HCT116 (cell line): Measurements from ENCODE around the gene B3GNT5. TPM values are rescaled to one million over a fixed set of nuclear protein-coding genes. Genes with fewer than 3 reads are reported as not detected.
"Not testable (repeated sequence)": the region's sequence is repeated elsewhere in the genome, so short reads cannot be mapped to it uniquely, and the experiment has no call there.

Source experiments
- ATAC-seq: fragments of 200-7000 bp; cut with Tn5 transposase; 2 replicates; pipeline ENCODE4 v1.9.1; 2020; ENCODE audit warnings: mild to moderate bottlenecking, moderate library complexity
- BruUV-seq: library from RNA; stranded (reverse); fragments of 400-500 nt; replicated peaks from 2 replicates; lab custom pipeline; 2021; lab: Mats Ljungman, UMichigan
- CTCF ChIA-PET: fragments of 300-600 bp; sonication (Branson Sonifier 250); formaldehyde crosslinking; loops from one replicate; lab custom pipeline; 2021; ENCODE audit warnings: antibody characterized with exemption; lab: Charles Lee
- POLR2A ChIA-PET: fragments of 300-600, 350-600 bp; sonication (Branson Sonifier 250); formaldehyde crosslinking; loops from one replicate; lab custom pipeline; 2021; ENCODE audit warnings: antibody characterized with exemption; lab: Charles Lee
- RAD21 ChIA-PET, 2 experiments: fragments of 300-600 bp; sonication (Branson Sonifier 250); formaldehyde crosslinking; loops; one replicate each; lab custom pipeline; 2023; ENCODE audit warnings: low total read pairs in 2 of 2; ENCODE audit not compliant: uncharacterized antibody in 2 of 2, unreplicated experiment in 2 of 2, low non-redundant PET in 1 of 2; lab: Charles Lee
- DNase-seq: peaks from one replicate; pipeline ENCODE4 v3.0.0-alpha.2; 2010; ENCODE audit warnings: low read depth, low spot score
- H2AFZ ChIP-seq: fragments of 200-600 bp; shearing (Covaris generic), sonication (generic); 2 replicates; pipeline ENCODE4 v1.6.1; 2017; ENCODE audit warnings: low read depth, mixed run types, mixed read lengths, antibody characterized with exemption, low read length; ENCODE audit not compliant: poor library complexity, severe bottlenecking
- H3K27ac ChIP-seq: 2 replicates; pipeline ENCODE4 v1.5.1; 2012; ENCODE audit warnings: low read depth, low read length
- H3K27me3 ChIP-seq: fragments of 200-600 bp; sonication (generic); 2 replicates; pipeline ENCODE4 v1.6.1; 2016; ENCODE audit warnings: mixed run types, low read length, mixed read lengths; ENCODE audit not compliant: insufficient read depth
- H3K36me3 ChIP-seq, 2 experiments: fragments of 200-500 bp in 1 of 2; fragments of 200-600 bp in 1 of 2; sonication (Bioruptor generic) in 1 of 2; sonication (generic) in 1 of 2; 2 replicates each; pipeline versions ENCODE4 v1.5.1 to v1.6.1; 2014 to 2016; ENCODE audit warnings: low read length in 2 of 2, inconsistent platforms in 1 of 2, mixed read lengths in 1 of 2, mixed run types in 1 of 2; ENCODE audit not compliant: insufficient read depth in 2 of 2, control insufficient read depth in 1 of 2
- H3K4me1 ChIP-seq, 2 experiments: fragments of 200-600 bp in 1 of 2; sonication (generic) in 1 of 2; 2 replicates each; pipeline versions ENCODE4 v1.5.1 to v1.6.1; 2012 to 2017; ENCODE audit warnings: low read length in 2 of 2, inconsistent platforms in 1 of 2, mild to moderate bottlenecking in 1 of 2, mixed read lengths in 1 of 2, mixed run types in 1 of 2, moderate library complexity in 1 of 2; ENCODE audit not compliant: insufficient read depth in 2 of 2, control insufficient read depth in 1 of 2
- H3K4me2 ChIP-seq: fragments of 200-600 bp; sonication (generic); 2 replicates; pipeline ENCODE4 v1.6.1; 2017; ENCODE audit warnings: mixed run types, low read length, mixed read lengths
- H3K4me3 ChIP-seq, 2 experiments: fragments of 200-600 bp in 1 of 2; sonication (generic) in 1 of 2; replicated peaks in 1 of 2; 2 replicates each; pipeline ENCODE4 v1.5.1; 2011 to 2016; ENCODE audit warnings: low read length in 2 of 2, control low read depth in 1 of 2, low read depth in 1 of 2, mild to moderate bottlenecking in 1 of 2, mixed read lengths in 1 of 2, mixed run types in 1 of 2
- H3K79me2 ChIP-seq: fragments of 200-600 bp; sonication (generic); 2 replicates; pipeline ENCODE4 v1.6.1; 2017; ENCODE audit warnings: mild to moderate bottlenecking, mixed run types, low read length, moderate library complexity, mixed read lengths; ENCODE audit not compliant: insufficient read depth
- H3K9ac ChIP-seq: fragments of 200-600 bp; sonication (generic); 2 replicates; pipeline ENCODE4 v1.6.1; 2016; ENCODE audit warnings: low read length, mixed read lengths
- H3K9me2 ChIP-seq: fragments of 200-600 bp; sonication (generic), shearing (Covaris generic); 2 replicates; pipeline ENCODE4 v1.6.1; 2017; ENCODE audit warnings: mixed run types, mild to moderate bottlenecking, moderate library complexity; ENCODE audit not compliant: insufficient read depth
- H3K9me3 ChIP-seq, 2 experiments: fragments of 200-500 bp in 1 of 2; fragments of 200-600 bp in 1 of 2; sonication (Bioruptor generic) in 1 of 2; sonication (generic) in 1 of 2; 2 replicates each; pipeline ENCODE4 v1.6.1; 2014 to 2017; ENCODE audit warnings: low read length in 2 of 2, mixed read lengths in 2 of 2, inconsistent platforms in 1 of 2, low read depth in 1 of 2, mild to moderate bottlenecking in 1 of 2, mixed run types in 1 of 2, moderate library complexity in 1 of 2; ENCODE audit not compliant: control insufficient read depth in 1 of 2, insufficient read depth in 1 of 2
- H4K20me1 ChIP-seq: fragments of 200-600 bp; sonication (generic), shearing (Covaris generic); 2 replicates; pipeline ENCODE4 v1.6.1; 2017; ENCODE audit warnings: mixed run types, mild to moderate bottlenecking, moderate library complexity; ENCODE audit not compliant: insufficient read depth
- CBX3 ChIP-seq: IDR thresholded peaks from 2 replicates; pipeline ENCODE4 v1.6.1; 2012; ENCODE audit warnings: low read depth
- ELF1 ChIP-seq: IDR thresholded peaks from 2 replicates; pipeline ENCODE4 v1.6.1; 2012; ENCODE audit warnings: low read depth, borderline replicate concordance
- ZBTB33 ChIP-seq: IDR thresholded peaks from 2 replicates; pipeline ENCODE4 v1.6.1; 2011; ENCODE audit warnings: mild to moderate bottlenecking, low read length, moderate library complexity; ENCODE audit not compliant: insufficient replicate concordance; ENCODE audit errors: extremely low read depth
- intact Hi-C: fragments of 100-400 bp; cut with micrococcal nuclease; formaldehyde crosslinking; loops from 2 replicates; pipeline ENCODE4 v1.10.0; 2022
- total RNA-seq: library from RNA; stranded (reverse); gene quantifications from one replicate; pipeline ENCODE4 v1.2.1, GENCODE V29; 2021; ENCODE audit not compliant: unreplicated experiment

B3GNT5 gene
- total RNA-seq, 1 experiment from 2014 or later = 25.3 TPM

GRCh38 chr3:183229178-183229577 is 23.9 kb upstream of the B3GNT5 start:
- no TSS peak for BruUV-seq
- RAD21 ChIA-PET = no interaction called here

GRCh38 chr3:183230251-183230650 is 22.8 kb upstream of the B3GNT5 start:
- H3K4me2 ChIP-seq, H3K27me3 ChIP-seq, POLR2A ChIA-PET, H3K9me3 ChIP-seq, CTCF ChIA-PET, BruUV-seq, H4K20me1 ChIP-seq, H3K79me2 ChIP-seq, RAD21 ChIA-PET, H2AFZ ChIP-seq, H3K9ac ChIP-seq, ATAC-seq, DNase-seq, H3K9me2 ChIP-seq, H3K36me3 ChIP-seq, H3K4me1 ChIP-seq, H3K27ac ChIP-seq, intact Hi-C loops, H3K4me3 ChIP-seq: not testable (repeated sequence)

More at GRCh38 chr3:183229178-183229577, 23.9 kb upstream of the B3GNT5 start:
- Histone ChIP-seq H3K27me3 (no peaks in the 10 kb centered on the region), H3K36me3 (no peaks in the 10 kb centered on the region), H3K79me2 (no peaks in the 10 kb centered on the region), H3K9me3 (no peaks in the 10 kb centered on the region), H2AFZ (no peak overlapping the region), H3K4me2 (no peak overlapping the region), H3K4me1 (no peaks in the 10 kb centered on the region), H3K9ac (no peak overlapping the region), H3K4me3 (no peak overlapping the region), H4K20me1 (no peaks in the 10 kb centered on the region), H3K27ac (no peak overlapping the region), H3K9me2 (no peaks in the 10 kb centered on the region)
- intact Hi-C loops = no loop called here
- TF ChIP-seq ZBTB33 = no peak
- TF ChIP-seq CBX3 = no peak
- no peak for TF ChIP-seq ELF1
- no peak for ATAC-seq
- no peak for DNase-seq
- POLR2A ChIA-PET = no interaction called here
- CTCF ChIA-PET = no interaction called here
